ENCODE measurements around the gene MVB12B. TPM values are rescaled to one million over a fixed set of nuclear protein-coding genes. Genes with fewer than 3 reads are reported as not detected.

The MVB12B gene
- total and polyA plus RNA-seq, 2 donors (not counting 1 experiment from before 2014, with no cell fraction given), result 2.5 to 2.6 TPM

GRCh38 chr9:126500600-126501382 lies 174.2 kb downstream of the MVB12B start:
- no peaks in the 10 kb centered on the region for H3K4me1 ChIP-seq (ENCODE audit: control insufficient read depth, extremely low read depth, insufficient read depth, low read length)
- H2AFZ ChIP-seq (ENCODE audit: low read length), result no peak overlapping the region
- H3K9me3 ChIP-seq (ENCODE audit: control insufficient read depth, insufficient read depth, low read depth, low read length), result no peaks in the 10 kb centered on the region
- no peak overlapping the region for H3K9ac ChIP-seq (ENCODE audit: insufficient read depth, low read length)
- no peaks in the 10 kb centered on the region for H4K20me1 ChIP-seq (ENCODE audit: control insufficient read depth, extremely low read depth, insufficient read depth, low read length)
- peak; percentile 65 to 69 for DNase-seq (ENCODE audit: low read depth in 2 of 2)
- H3K27ac ChIP-seq (ENCODE audit: insufficient read depth, low read length), result no peak overlapping the region
- H3K36me3 ChIP-seq (ENCODE audit: control insufficient read depth, insufficient read depth, low read length), result no peaks in the 10 kb centered on the region
- no peak overlapping the region for H3K4me2 ChIP-seq (ENCODE audit: extremely low read depth, insufficient read depth, low read length)
- H3K27me3 ChIP-seq (ENCODE audit: control insufficient read depth, insufficient read depth, low read length), result peaks cover 3% of the 10 kb centered on the region
- H3K79me2 ChIP-seq (ENCODE audit: control insufficient read depth, insufficient read depth, low read length), result no peaks in the 10 kb centered on the region
- no peak overlapping the region for H3K4me3 ChIP-seq (replicated peaks in 1 of 4; ENCODE audit: control extremely low read depth in 1 of 4, insufficient read depth in 1 of 4, low read depth in 3 of 4, low read length in 4 of 4)
- TF ChIP-seq CTCF (conservative IDR thresholded peaks at IDR 0.05 in 1 of 2, IDR thresholded peaks at IDR 0.05 in 1 of 2; ENCODE audit: low read depth in 1 of 2, low read length in 2 of 2), result peak; percentile 80 to 92
- TF ChIP-seq EZH2 (IDR thresholded peaks at IDR 0.05; ENCODE audit: low read length, missing control alignments), result no peak

- TF ChIP-seq CTCF (conservative IDR thresholded peaks at IDR 0.05 in 1 of 2, IDR thresholded peaks at IDR 0.05 in 1 of 2; ENCODE audit: low read depth in 1 of 2, low read length in 2 of 2) (no peak), EZH2 (IDR thresholded peaks at IDR 0.05; ENCODE audit: low read length, missing control alignments) (no peak)
- Histone ChIP-seq H3K9me3 (ENCODE audit: control insufficient read depth, insufficient read depth, low read depth, low read length) (no peaks in the 10 kb centered on the region), H3K27me3 (ENCODE audit: control insufficient read depth, insufficient read depth, low read length) (peaks cover 3% of the 10 kb centered on the region), H3K4me1 (ENCODE audit: control insufficient read depth, extremely low read depth, insufficient read depth, low read length) (no peaks in the 10 kb centered on the region), H2AFZ (ENCODE audit: low read length) (no peak overlapping the region), H3K36me3 (ENCODE audit: control insufficient read depth, insufficient read depth, low read length) (no peaks in the 10 kb centered on the region), H3K4me2 (ENCODE audit: extremely low read depth, insufficient read depth, low read length) (no peak overlapping the region), H3K79me2 (ENCODE audit: control insufficient read depth, insufficient read depth, low read length) (no peaks in the 10 kb centered on the region), H3K27ac (ENCODE audit: insufficient read depth, low read length) (no peak overlapping the region), H4K20me1 (ENCODE audit: control insufficient read depth, extremely low read depth, insufficient read depth, low read length) (no peaks in the 10 kb centered on the region), H3K9ac (ENCODE audit: insufficient read depth, low read length) (no peak overlapping the region), H3K4me3 (replicated peaks in 1 of 4; ENCODE audit: control extremely low read depth in 1 of 4, insufficient read depth in 1 of 4, low read depth in 3 of 4, low read length in 4 of 4) (no peak overlapping the region)
- DNase-seq (ENCODE audit: low read depth in 2 of 2), result no peak
Observed at GRCh38 chr9:126501383-126502331, 175.0 kb downstream of the MVB12B start.

All from fibroblast of lung (primary cell).